Kidney (tissue), 14 donors: ENCODE results near the gene TTLL8. TPM values are rescaled to one million over a fixed set of nuclear protein-coding genes. Genes with fewer than 3 reads are reported as not detected.

Experiments
- DNase-seq, 5 donors: peaks; one replicate each; pipeline ENCODE4 v3.0.0-alpha.2; 2013 to 2020
- FAIRE-seq: peaks from 2 replicates; lab custom pipeline; 2012; peaks lifted over from hg19 to GRCh38; lab: Jason Lieb, UNC
- H3K27ac ChIP-seq, 2 donors: one replicate each; pipeline ENCODE4 v1.7.0; 2013; ENCODE audit warnings: low read depth in 2 of 2, low read length in 2 of 2, inconsistent platforms in 1 of 2
- H3K27me3 ChIP-seq: one replicate; pipeline ENCODE4 v1.7.1; 2013; ENCODE audit warnings: low read length, inconsistent platforms; ENCODE audit not compliant: control insufficient read depth, insufficient read depth
- H3K36me3 ChIP-seq, 3 donors: one replicate each; pipeline versions ENCODE4 v1.7.0 to v1.7.1; 2013; ENCODE audit warnings: low read length in 3 of 3, control low read depth in 1 of 3, inconsistent platforms in 1 of 3; ENCODE audit not compliant: insufficient read depth in 3 of 3, control insufficient read depth in 2 of 3
- H3K4me1 ChIP-seq, 3 donors: one replicate each; pipeline versions ENCODE4 v1.7.0 to v1.7.1; 2013; ENCODE audit warnings: low read length in 3 of 3, inconsistent platforms in 1 of 3, low read depth in 1 of 3; ENCODE audit not compliant: control insufficient read depth in 2 of 3, insufficient read depth in 2 of 3
- H3K4me3 ChIP-seq, 3 donors: one replicate each; pipeline versions ENCODE4 v1.7.0 to v1.8.1; 2013; ENCODE audit warnings: low read length in 3 of 3, control low read depth in 1 of 3, inconsistent platforms in 1 of 3
- H3K9ac ChIP-seq, 3 donors: one replicate each; pipeline versions ENCODE4 v1.7.0 to v1.7.1; 2013; ENCODE audit warnings: low read length in 3 of 3, control low read depth in 1 of 3, inconsistent platforms in 1 of 3
- H3K9me3 ChIP-seq, 3 donors: one replicate each; pipeline versions ENCODE4 v1.7.0 to v1.7.1; 2013; ENCODE audit warnings: low read length in 3 of 3, control low read depth in 1 of 3, inconsistent platforms in 1 of 3; ENCODE audit not compliant: control insufficient read depth in 2 of 3, insufficient read depth in 1 of 3
- CTCF ChIP-seq: IDR thresholded peaks from 3 replicates; pipeline ENCODE4 v1.5.1; 2012; ENCODE audit warnings: mild to moderate bottlenecking, moderate library complexity, borderline replicate concordance; ENCODE audit not compliant: insufficient read depth; ENCODE audit errors: extremely low read depth
- intact Hi-C: fragments of 100-400 bp; cut with DNase I; formaldehyde crosslinking; loops from one replicate; pipeline ENCODE4 v1.11.1; 2022
- polyA plus RNA-seq: library from polyadenylated mRNA; stranded (reverse); fragments of 350-450 nt; fragmentation: Illumina TruSeq; extraction: RNeasy Lipid Tissue Mini Kit (QIAGEN cat#74804); gene quantifications from one replicate; pipeline ENCODE4 v1.2.3, GENCODE V29; 2014; ENCODE audit warnings: low read depth, low replicate concordance; ENCODE audit not compliant: insufficient read depth
- total RNA-seq: library from RNA; stranded (reverse); fragmentation: NEBNext Ultra II Directional; extraction: Animal tissue kit (Norgen Biotek cat#: 25700); gene quantifications from one replicate; pipeline ENCODE4 v1.2.1, GENCODE V29; 2021
- donor health status: control.
- donor health status: control.
- donor health status: control.
- donor health status: control.
- donor health status: control.
- donor health status: DM: yes; HTN: yes; CAD: no.
- donor health status: Normal renal cell carcinoma (clear cell type).

The TTLL8 gene
- total and polyA plus RNA-seq, 2 donors from 2014 or later = not detected

GRCh38 chr22:50009251-50009650 lies 48.8 kb downstream of the TTLL8 start:
- H3K4me3 ChIP-seq = no peak overlapping the region
- DNase-seq (peak in 1 of 5 donors; percentile 72), FAIRE-seq (no peak)
- H3K27me3 ChIP-seq = peaks cover 13% of the 10 kb centered on the region
- H3K36me3 ChIP-seq = no peaks in the 10 kb centered on the region
- no peaks in the 10 kb centered on the region for H3K4me1 ChIP-seq
- no peak for TF ChIP-seq CTCF
- H3K27ac ChIP-seq = no peak overlapping the region
- no peaks in the 10 kb centered on the region for H3K9me3 ChIP-seq
- intact Hi-C loops = no loop called here
- H3K9ac ChIP-seq = no peak overlapping the region

- H3K27me3 ChIP-seq = peaks cover 9% of the 10 kb centered on the region
- H3K4me1 ChIP-seq = no peaks in the 10 kb centered on the region
- H3K27ac ChIP-seq = no peak overlapping the region
- intact Hi-C loops = no loop called here
- no peak overlapping the region for H3K9ac ChIP-seq
- no peaks in the 10 kb centered on the region for H3K36me3 ChIP-seq
- DNase-seq = peak in 1 of 5 donors; percentile 42
- FAIRE-seq = no peak
- no peak overlapping the region for H3K4me3 ChIP-seq
- no peaks in the 10 kb centered on the region for H3K9me3 ChIP-seq
- TF ChIP-seq CTCF = no peak
Observed at GRCh38 chr22:50008151-50009040, 49.7 kb downstream of the TTLL8 start.

- FAIRE-seq (no peak), DNase-seq (no peak)
- intact Hi-C loops = no loop called here
- no peak for TF ChIP-seq CTCF
- H3K4me3 ChIP-seq = no peak overlapping the region
- H3K27ac ChIP-seq = no peak overlapping the region
- H3K27me3 ChIP-seq = peaks cover 9% of the 10 kb centered on the region
- no peak overlapping the region for H3K9ac ChIP-seq
- H3K9me3 ChIP-seq = no peaks in the 10 kb centered on the region
- no peaks in the 10 kb centered on the region for H3K36me3 ChIP-seq
- no peaks in the 10 kb centered on the region for H3K4me1 ChIP-seq
Observed at GRCh38 chr22:50007057-50007511, 51.0 kb downstream of the TTLL8 start.
